GM18858 (cell line): Measurements from ENCODE around the gene FBL.
"Not testable (repeated sequence)": the region's sequence is repeated elsewhere in the genome, so short reads cannot be mapped to it uniquely, and the experiment has no call there.

Experiments used
- ATAC-seq: cut with Tn5 transposase; IDR thresholded peaks from one replicate; pipeline ENCODE4 v1.9.1; 2021; ENCODE audit not compliant: unreplicated experiment

Gene FBL

GRCh38 chr19:39825531-39826076 is 20.6 kb downstream of the FBL start:
- ATAC-seq, result no peak

GRCh38 chr19:39825093-39825463 is 21.1 kb downstream of the FBL start:
- ATAC-seq, result no peak

- ATAC-seq, result peak; percentile 65
These were observed 21.8 kb downstream of the FBL start for GRCh38 chr19:39824143-39825092.

- ATAC-seq, result no peak
These were observed 22.5 kb downstream of the FBL start for GRCh38 chr19:39823686-39824085.

GRCh38 chr19:39820696-39821095 is 25.5 kb downstream of the FBL start:
- ATAC-seq, result no peak

- no peak for ATAC-seq
These were observed 26.4 kb downstream of the FBL start for GRCh38 chr19:39819786-39820185.

GRCh38 chr19:39818626-39819097 is 27.5 kb downstream of the FBL start:
- peak; percentile 74 for ATAC-seq

- no peak for ATAC-seq
These were observed 28.2 kb downstream of the FBL start for GRCh38 chr19:39817888-39818561.

GRCh38 chr19:39816287-39817048 is 29.7 kb downstream of the FBL start:
- no peak for ATAC-seq

- no peak for ATAC-seq
These were observed 31.6 kb downstream of the FBL start for GRCh38 chr19:39814595-39814994.

GRCh38 chr19:39814111-39814510 is 32.1 kb downstream of the FBL start:
- not testable (repeated sequence) for ATAC-seq

GRCh38 chr19:39813264-39813993 is 32.8 kb downstream of the FBL start:
- no peak for ATAC-seq

- ATAC-seq, result no peak
These were observed 35.1 kb downstream of the FBL start for GRCh38 chr19:39811064-39811463.

- no peak for ATAC-seq
These were observed 35.8 kb downstream of the FBL start for GRCh38 chr19:39810424-39810823.

- no peak for ATAC-seq
These were observed 36.8 kb downstream of the FBL start for GRCh38 chr19:39809368-39809767.

- not testable (repeated sequence) for ATAC-seq
These were observed 37.5 kb downstream of the FBL start for GRCh38 chr19:39808688-39809087.

GRCh38 chr19:39807846-39808364 is 38.3 kb downstream of the FBL start:
- ATAC-seq, result no peak

- no peak for ATAC-seq
These were observed 41.1 kb downstream of the FBL start for GRCh38 chr19:39805104-39805503.

- ATAC-seq, result no peak
These were observed 43.2 kb downstream of the FBL start for GRCh38 chr19:39802958-39803357.

GRCh38 chr19:39797083-39797482 is 49.1 kb downstream of the FBL start:
- no peak for ATAC-seq
